Measurements from ENCODE around the gene AMFR.
A peak's percentile ranks its signal among the peaks of the same experiment; 100 is the strongest.

Gene AMFR

DNA sequence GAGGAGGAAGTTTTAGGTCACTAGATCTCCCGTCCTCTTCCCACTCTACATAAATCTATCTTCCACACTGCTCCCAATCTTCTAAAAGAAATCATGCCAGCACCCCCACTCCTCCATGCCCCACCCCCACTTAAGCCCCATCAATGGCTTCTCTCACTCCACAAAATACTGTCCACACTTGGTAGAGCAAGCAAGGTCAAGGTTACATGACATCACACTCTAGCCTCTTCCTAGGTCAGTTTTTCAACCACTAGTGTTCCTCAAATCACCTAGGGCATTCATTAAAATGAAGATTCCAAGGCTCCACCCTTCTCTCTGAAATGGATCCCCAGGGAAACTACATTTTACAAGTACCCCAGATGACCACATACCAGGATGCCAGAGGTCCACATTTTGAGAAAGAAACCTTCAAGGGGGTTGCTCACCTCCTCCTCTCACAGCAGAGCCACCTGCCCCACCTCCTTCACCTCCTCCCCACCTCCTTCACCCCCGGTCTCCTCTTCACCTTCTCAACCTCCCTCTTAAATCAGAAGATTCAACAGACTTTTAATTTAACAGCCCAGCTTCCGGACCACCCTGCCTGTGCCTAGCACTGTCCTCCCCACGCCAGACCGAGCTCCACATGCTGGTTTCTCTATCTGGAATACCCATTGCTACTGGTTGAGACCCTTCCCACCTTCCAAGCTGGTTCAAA, 3.2 kb downstream of the AMFR start:
- H3K4me2 ChIP-seq (ENCODE audit: low read length), result peak overlapping the region; percentile 5
- no peaks in the 10 kb centered on the region for H3K27me3 ChIP-seq (ENCODE audit: control insufficient read depth, insufficient read depth, low read length)
- H3K4me1 ChIP-seq, result peaks cover 16% of the 10 kb centered on the region
- H3K9me3 ChIP-seq (ENCODE audit: control insufficient read depth, low read length), result no peaks in the 10 kb centered on the region
- TF ChIP-seq, protein P1, sequence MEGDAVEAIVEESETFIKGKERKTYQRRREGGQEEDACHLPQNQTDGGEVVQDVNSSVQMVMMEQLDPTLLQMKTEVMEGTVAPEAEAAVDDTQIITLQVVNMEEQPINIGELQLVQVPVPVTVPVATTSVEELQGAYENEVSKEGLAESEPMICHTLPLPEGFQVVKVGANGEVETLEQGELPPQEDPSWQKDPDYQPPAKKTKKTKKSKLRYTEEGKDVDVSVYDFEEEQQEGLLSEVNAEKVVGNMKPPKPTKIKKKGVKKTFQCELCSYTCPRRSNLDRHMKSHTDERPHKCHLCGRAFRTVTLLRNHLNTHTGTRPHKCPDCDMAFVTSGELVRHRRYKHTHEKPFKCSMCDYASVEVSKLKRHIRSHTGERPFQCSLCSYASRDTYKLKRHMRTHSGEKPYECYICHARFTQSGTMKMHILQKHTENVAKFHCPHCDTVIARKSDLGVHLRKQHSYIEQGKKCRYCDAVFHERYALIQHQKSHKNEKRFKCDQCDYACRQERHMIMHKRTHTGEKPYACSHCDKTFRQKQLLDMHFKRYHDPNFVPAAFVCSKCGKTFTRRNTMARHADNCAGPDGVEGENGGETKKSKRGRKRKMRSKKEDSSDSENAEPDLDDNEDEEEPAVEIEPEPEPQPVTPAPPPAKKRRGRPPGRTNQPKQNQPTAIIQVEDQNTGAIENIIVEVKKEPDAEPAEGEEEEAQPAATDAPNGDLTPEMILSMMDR (IDR thresholded peaks at IDR 0.05), result no peak
- no peak overlapping the region for H2AFZ ChIP-seq
- H3K36me3 ChIP-seq (ENCODE audit: control insufficient read depth, insufficient read depth, low read length), result no peaks in the 10 kb centered on the region
- no peak overlapping the region for H3K27ac ChIP-seq
- H3K79me2 ChIP-seq, result peaks cover 48% of the 10 kb centered on the region
- H3K4me3 ChIP-seq (ENCODE audit: low read depth, low read length), result no peak overlapping the region
- no peak overlapping the region for H3K9ac ChIP-seq

DNA sequence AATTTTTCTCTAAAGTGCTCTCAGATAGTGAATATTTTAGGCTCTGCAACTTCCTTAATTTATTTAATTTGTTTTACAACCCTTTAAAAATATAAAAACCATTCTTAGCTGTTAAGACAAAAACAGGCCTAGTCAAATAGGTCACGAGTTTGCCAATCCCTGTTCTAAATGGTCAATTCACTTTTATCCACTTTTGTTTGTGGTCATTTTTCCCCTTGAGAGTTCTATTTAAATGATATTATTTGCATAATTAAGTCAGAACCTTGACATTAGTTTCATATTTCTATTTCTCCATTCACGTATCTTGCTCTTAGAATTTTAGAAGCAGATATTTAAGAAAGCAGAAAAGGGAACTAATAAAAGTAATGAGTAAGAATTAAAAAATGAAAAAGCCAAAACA, 4.0 kb downstream of the AMFR start:
- peaks cover 48% of the 10 kb centered on the region for H3K79me2 ChIP-seq
- H3K4me1 ChIP-seq, result peaks cover 16% of the 10 kb centered on the region

DNA sequence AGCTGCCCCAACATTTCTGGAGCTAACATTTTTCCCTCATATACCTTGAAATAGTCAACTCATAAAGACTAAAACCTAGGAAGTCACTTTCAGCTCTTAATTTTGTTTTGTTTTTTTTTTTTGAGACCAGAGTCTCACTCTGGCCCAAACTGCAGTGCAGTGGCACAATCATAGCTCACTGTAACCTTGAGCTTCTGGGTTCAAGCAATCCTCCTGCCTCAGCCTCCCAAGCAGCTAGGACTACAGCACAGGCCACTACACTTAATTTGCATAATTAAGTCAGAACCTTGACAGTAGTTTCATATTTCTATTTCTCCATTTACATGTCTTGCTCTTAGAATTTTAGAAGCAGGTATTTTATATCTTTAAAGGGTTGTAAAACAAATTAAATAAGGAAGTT, 4.7 kb downstream of the AMFR start:
- no peak overlapping the region for H3K27ac ChIP-seq
- H3K4me1 ChIP-seq, result peaks cover 16% of the 10 kb centered on the region
- H3K9ac ChIP-seq, result no peak overlapping the region

More for the DNA sequence above, 4.0 kb downstream of the AMFR start:
- H3K9me3 ChIP-seq (ENCODE audit: control insufficient read depth, low read length), result no peaks in the 10 kb centered on the region
- no peak overlapping the region for H3K27ac ChIP-seq
- TF ChIP-seq, protein P1 (IDR thresholded peaks at IDR 0.05), result no peak
- no peaks in the 10 kb centered on the region for H3K36me3 ChIP-seq (ENCODE audit: control insufficient read depth, insufficient read depth, low read length)
- no peak overlapping the region for H2AFZ ChIP-seq
- no peak overlapping the region for H3K9ac ChIP-seq
- H3K4me3 ChIP-seq (ENCODE audit: low read depth, low read length), result no peak overlapping the region
- H3K4me2 ChIP-seq (ENCODE audit: low read length), result no peak overlapping the region
- no peaks in the 10 kb centered on the region for H3K27me3 ChIP-seq (ENCODE audit: control insufficient read depth, insufficient read depth, low read length)

DNA sequence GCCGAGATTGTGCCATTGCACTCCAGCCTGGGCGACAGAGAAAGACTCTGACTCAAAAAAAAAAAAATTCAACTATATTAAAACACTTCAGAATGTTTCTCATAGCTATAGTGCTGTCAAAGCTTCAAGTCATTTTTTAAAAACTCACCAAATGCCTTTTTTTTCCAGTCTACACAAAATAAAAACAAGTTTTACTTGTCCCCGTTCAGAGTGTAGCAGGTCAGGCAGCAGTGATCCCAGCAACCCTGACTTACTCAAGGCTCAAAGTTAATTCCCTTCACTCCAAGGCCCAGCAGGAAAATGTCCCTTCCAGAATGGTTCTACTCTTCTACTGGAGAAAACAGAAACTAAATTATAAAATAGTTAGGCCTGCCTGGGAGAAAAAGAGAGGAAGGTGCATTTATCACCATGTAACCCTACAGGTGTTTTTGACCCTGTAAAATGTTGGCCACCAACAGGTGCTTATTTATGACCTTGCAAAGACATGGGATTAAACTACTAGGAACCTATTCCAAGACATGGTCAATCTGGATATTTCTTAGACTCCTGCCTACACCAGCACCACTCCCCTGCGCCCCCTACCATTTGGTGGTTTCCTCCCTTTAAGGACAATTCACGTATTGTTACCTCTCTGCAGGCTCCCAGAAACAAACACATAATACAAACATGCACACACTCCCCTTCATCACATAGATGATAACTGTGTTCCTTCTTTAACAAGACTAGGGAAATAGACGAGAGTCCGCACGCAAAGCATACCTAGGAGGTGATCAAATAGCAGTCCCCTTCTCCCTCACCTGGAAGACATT, 5.4 kb downstream of the AMFR start:
- Histone ChIP-seq H3K9me3 (ENCODE audit: control insufficient read depth, low read length) (no peaks in the 10 kb centered on the region), H3K4me3 (ENCODE audit: low read depth, low read length) (peak overlapping the region; percentile 4), H3K27ac (no peak overlapping the region), H3K79me2 (peaks cover 48% of the 10 kb centered on the region), H3K4me1 (peaks cover 16% of the 10 kb centered on the region), H3K36me3 (ENCODE audit: control insufficient read depth, insufficient read depth, low read length) (no peaks in the 10 kb centered on the region), H3K27me3 (ENCODE audit: control insufficient read depth, insufficient read depth, low read length) (no peaks in the 10 kb centered on the region), H2AFZ (no peak overlapping the region), H3K9ac (no peak overlapping the region), H3K4me2 (ENCODE audit: low read length) (no peak overlapping the region)
- TF ChIP-seq, protein P1 (IDR thresholded peaks at IDR 0.05), result no peak

More for the DNA sequence above, 4.7 kb downstream of the AMFR start:
- H3K27me3 ChIP-seq (ENCODE audit: control insufficient read depth, insufficient read depth, low read length), result no peaks in the 10 kb centered on the region
- no peak overlapping the region for H3K4me3 ChIP-seq (ENCODE audit: low read depth, low read length)
- H2AFZ ChIP-seq, result no peak overlapping the region
- H3K36me3 ChIP-seq (ENCODE audit: control insufficient read depth, insufficient read depth, low read length), result no peaks in the 10 kb centered on the region
- peaks cover 48% of the 10 kb centered on the region for H3K79me2 ChIP-seq
- no peak overlapping the region for H3K4me2 ChIP-seq (ENCODE audit: low read length)
- H3K9me3 ChIP-seq (ENCODE audit: control insufficient read depth, low read length), result no peaks in the 10 kb centered on the region
- TF ChIP-seq, protein P1 (IDR thresholded peaks at IDR 0.05), result no peak

Data from parathyroid adenoma (tissue), 2 donors.